K562 (cell line): Measurements from ENCODE around the gene KMT5C. TPM values are rescaled to one million over a fixed set of nuclear protein-coding genes. Genes with fewer than 3 reads are reported as not detected.

Source experiments
- ARNT ChIP-seq, 2 experiments: fragments of 450-650 bp; IDR thresholded peaks; 2 replicates each; pipeline ENCODE4 v1.6.1; 2016; ENCODE audit warnings: mild to moderate bottlenecking in 1 of 2
- BRF1 ChIP-seq: IDR thresholded peaks from 3 replicates; pipeline ENCODE4 v1.6.1; 2011; ENCODE audit warnings: borderline replicate concordance, mild to moderate bottlenecking; ENCODE audit not compliant: insufficient read length; ENCODE audit errors: extremely low read depth
- EP400 ChIP-seq: fragments of 450-650 bp; IDR thresholded peaks from 2 replicates; pipeline ENCODE4 v1.6.1; 2017; ENCODE audit warnings: antibody characterized with exemption, mild to moderate bottlenecking, moderate library complexity
- FIP1L1 ChIP-seq: fragments of 200-400 bp; formaldehyde crosslinking; IDR thresholded peaks from 2 replicates; pipeline ENCODE4 v1.6.1; 2018; ENCODE audit warnings: mild to moderate bottlenecking, low read depth, low read length; ENCODE audit not compliant: poor library complexity, severe bottlenecking
- HMG20B ChIP-seq: fragments of 250-450 bp; sonication (Bioruptor Pico); IDR thresholded peaks from 2 replicates; pipeline ENCODE4 v1.5.0; 2021; ENCODE audit warnings: mild to moderate bottlenecking
- HNRNPH1 ChIP-seq: fragments of 200-400 bp; formaldehyde crosslinking; optimal IDR thresholded peaks from 2 replicates; pipeline ENCODE3; 2017; ENCODE audit warnings: low read depth, mild to moderate bottlenecking, low read length, moderate library complexity
- MBD2 ChIP-seq: sonication (generic); IDR thresholded peaks from 2 replicates; pipeline ENCODE4 v1.6.1; 2016; ENCODE audit warnings: low read depth, borderline replicate concordance
- PCBP2 ChIP-seq: fragments of 200-400 bp; formaldehyde crosslinking; IDR thresholded peaks from 2 replicates; pipeline ENCODE4 v1.6.1; 2018; ENCODE audit warnings: low read length, low read depth, mild to moderate bottlenecking, moderate library complexity; ENCODE audit not compliant: poor library complexity, severe bottlenecking
- PPARD ChIP-seq: fragments of 250-450 bp; sonication (Bioruptor Pico); IDR thresholded peaks from 2 replicates; pipeline ENCODE4 v1.8.0; 2022; ENCODE audit warnings: inconsistent platforms, mild to moderate bottlenecking, moderate library complexity
- RBM39 ChIP-seq: fragments of 200-400 bp; formaldehyde crosslinking; optimal IDR thresholded peaks from 2 replicates; pipeline ENCODE3; 2018; ENCODE audit warnings: low read depth, low read length
- RCOR1 ChIP-seq, 2 experiments: IDR thresholded peaks; 2 replicates each; pipeline ENCODE4 v1.6.1; 2012; ENCODE audit warnings: low read depth in 2 of 2, low read length in 2 of 2, borderline replicate concordance in 1 of 2, improper control_type of control experiment in 1 of 2
- TRIM24 ChIP-seq, 2 experiments: fragments of 450-650 bp; IDR thresholded peaks; 2 replicates each; pipeline ENCODE4 v1.6.1; 2016
- ZC3H8 ChIP-seq: fragments of 450-650 bp; IDR thresholded peaks from 2 replicates; pipeline ENCODE4 v1.6.1; 2017
- ZNF232 ChIP-seq: sonication (generic); formaldehyde crosslinking; IDR thresholded peaks from 2 replicates; pipeline ENCODE4 v1.8.0; 2022; ENCODE audit warnings: mild to moderate bottlenecking, missing genetic modification reagents
- ZSCAN32 ChIP-seq: fragments of 450-650 bp; formaldehyde crosslinking; IDR thresholded peaks from 2 replicates; pipeline ENCODE4 v1.4.0; 2020; ENCODE audit warnings: mild to moderate bottlenecking, moderate library complexity
- polyA plus RNA-seq, 8 experiments: library from polyadenylated mRNA; depleted of rRNA in 4 of 8; stranded (reverse) in 5 of 8; unstranded in 3 of 8; fragments of >200 nt; fragmentation: Nextera tagmentation in 2 of 8; fragmentation: Illumina TruSeq in 1 of 8; extraction: Ambion mirVana in 2 of 8; extraction: Trizol in 1 of 8; gene quantifications; 2 replicates each; pipeline versions ENCODE4 v1.2.1 to v1.2.3, GENCODE V29; 2011 to 2014; ENCODE audit warnings: inconsistent platforms in 1 of 8, missing spikeins in 1 of 8
- total RNA-seq, 7 experiments: library from RNA; depleted of rRNA in 6 of 7; stranded (reverse); fragments of >200 nt in 6 of 7; fragmentation: Illumina TruSeq in 2 of 7; extraction: Trizol in 2 of 7; gene quantifications; 2 replicates each; pipeline versions ENCODE4 v1.2.1 to v1.2.3, GENCODE V29; 2011 to 2021; ENCODE audit warnings: low replicate concordance in 1 of 7
- TF ChIP-seq, protein P1 (sequence below): fragments of 450-650 bp; conservative IDR thresholded peaks from 2 replicates; pipeline ENCODE4 v1.6.1; 2016; ENCODE audit warnings: missing genetic modification characterization, low read depth, mild to moderate bottlenecking, control low read depth, missing compliant biosample characterization
- TF ChIP-seq, protein P2 (sequence below): fragments of 250-450 bp; sonication (Bioruptor Pico); IDR thresholded peaks from 2 replicates; pipeline ENCODE4 v1.8.0; 2021; ENCODE audit warnings: moderate library complexity, mild to moderate bottlenecking, inconsistent platforms
- TF ChIP-seq, protein P3 (sequence below), 2 experiments: IDR thresholded peaks in 1 of 2; conservative IDR thresholded peaks in 1 of 2; 2 replicates each; pipeline ENCODE4 v1.6.1; 2016; ENCODE audit warnings: low read depth in 2 of 2, mild to moderate bottlenecking in 1 of 2, missing compliant biosample characterization in 1 of 2, missing genetic modification characterization in 1 of 2, moderate library complexity in 1 of 2
- TF ChIP-seq, protein P4 (sequence below): sonication (generic); formaldehyde crosslinking; IDR thresholded peaks from 2 replicates; pipeline ENCODE4 v1.8.0; 2022; ENCODE audit warnings: missing genetic modification reagents, mild to moderate bottlenecking, borderline replicate concordance
- TF ChIP-seq, protein P5 (sequence below), 2 experiments: fragments of 150-350 bp in 1 of 2; IDR thresholded peaks; 2 replicates each; pipeline ENCODE4 v1.6.1; 2012 to 2016; ENCODE audit warnings: low read depth in 2 of 2, low read length in 2 of 2, mild to moderate bottlenecking in 1 of 2, moderate library complexity in 1 of 2

Gene KMT5C
- total and polyA plus RNA-seq, 9 of the 15 experiments (the other 6 are each of a cell fraction or from before 2014, with no cell fraction given) = 0.15 to 53.5 (median 16.6) TPM

DNA sequence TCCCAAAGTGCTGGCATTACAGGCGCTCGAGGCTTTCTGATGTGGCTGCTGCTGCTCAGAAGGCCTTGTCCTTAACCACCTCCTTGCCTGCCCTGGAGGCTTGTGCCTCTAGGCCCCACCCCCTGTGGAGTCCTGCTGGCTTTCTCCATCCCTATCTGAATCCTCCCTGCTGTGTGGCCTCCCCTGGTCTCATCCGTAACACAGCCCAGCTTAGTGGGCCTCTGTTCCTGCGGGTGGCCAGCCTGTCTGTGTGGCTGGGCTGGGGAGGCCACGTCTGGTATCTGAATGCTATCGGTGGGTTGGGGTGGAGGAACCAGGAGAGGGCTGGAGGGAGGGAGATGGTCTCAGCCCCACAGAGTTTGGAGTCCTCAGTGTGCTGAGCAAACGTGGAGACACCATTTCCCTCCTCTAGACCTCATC, 50.8 kb downstream of the KMT5C start (continued):
- TF ChIP-seq, protein P1, sequence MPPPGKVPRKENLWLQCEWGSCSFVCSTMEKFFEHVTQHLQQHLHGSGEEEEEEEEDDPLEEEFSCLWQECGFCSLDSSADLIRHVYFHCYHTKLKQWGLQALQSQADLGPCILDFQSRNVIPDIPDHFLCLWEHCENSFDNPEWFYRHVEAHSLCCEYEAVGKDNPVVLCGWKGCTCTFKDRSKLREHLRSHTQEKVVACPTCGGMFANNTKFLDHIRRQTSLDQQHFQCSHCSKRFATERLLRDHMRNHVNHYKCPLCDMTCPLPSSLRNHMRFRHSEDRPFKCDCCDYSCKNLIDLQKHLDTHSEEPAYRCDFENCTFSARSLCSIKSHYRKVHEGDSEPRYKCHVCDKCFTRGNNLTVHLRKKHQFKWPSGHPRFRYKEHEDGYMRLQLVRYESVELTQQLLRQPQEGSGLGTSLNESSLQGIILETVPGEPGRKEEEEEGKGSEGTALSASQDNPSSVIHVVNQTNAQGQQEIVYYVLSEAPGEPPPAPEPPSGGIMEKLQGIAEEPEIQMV (tag) = no peak
- TF ChIP-seq MBD2 = no peak
- TF ChIP-seq ZNF232 = no peak
- TF ChIP-seq, protein P2, sequence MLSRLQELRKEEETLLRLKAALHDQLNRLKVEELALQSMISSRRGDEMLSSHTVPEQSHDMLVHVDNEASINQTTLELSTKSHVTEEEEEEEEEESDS = no peak
- TF ChIP-seq FIP1L1 = no peak
- TF ChIP-seq PCBP2 = no peak
- no peak for TF ChIP-seq HNRNPH1
- TF ChIP-seq, protein P3, sequence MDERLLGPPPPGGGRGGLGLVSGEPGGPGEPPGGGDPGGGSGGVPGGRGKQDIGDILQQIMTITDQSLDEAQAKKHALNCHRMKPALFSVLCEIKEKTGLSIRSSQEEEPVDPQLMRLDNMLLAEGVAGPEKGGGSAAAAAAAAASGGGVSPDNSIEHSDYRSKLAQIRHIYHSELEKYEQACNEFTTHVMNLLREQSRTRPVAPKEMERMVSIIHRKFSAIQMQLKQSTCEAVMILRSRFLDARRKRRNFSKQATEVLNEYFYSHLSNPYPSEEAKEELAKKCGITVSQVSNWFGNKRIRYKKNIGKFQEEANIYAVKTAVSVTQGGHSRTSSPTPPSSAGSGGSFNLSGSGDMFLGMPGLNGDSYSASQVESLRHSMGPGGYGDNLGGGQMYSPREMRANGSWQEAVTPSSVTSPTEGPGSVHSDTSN (CRISPR knock-in tag; IDR thresholded peaks at IDR 0.05; ENCODE audit: low read depth) = no peak
- TF ChIP-seq, protein P3 (tag; conservative IDR thresholded peaks at IDR 0.05; ENCODE audit: low read depth) = no peak
- TF ChIP-seq HMG20B (CRISPR knock-in tag) = no peak
- TF ChIP-seq EP400 = no peak
- TF ChIP-seq BRF1 = no peak
- no peak for TF ChIP-seq ARNT (IDR thresholded peaks at IDR 0.05)
- TF ChIP-seq ZC3H8 = no peak
- no peak for TF ChIP-seq PPARD (CRISPR knock-in tag)
- no peak for TF ChIP-seq ZSCAN32 (CRISPR knock-in tag)
- TF ChIP-seq RBM39 = peak; percentile 12
- 0 out of 4 replicates have a peak, but pooled peaks of 1 of the 2 experiments have one; percentile 15 for TF ChIP-seq RCOR1 (IDR thresholded peaks at IDR 0.05; ENCODE audit: borderline replicate concordance in 1 of 2, low read depth in 2 of 2, low read length in 2 of 2)
- TF ChIP-seq, protein P4, sequence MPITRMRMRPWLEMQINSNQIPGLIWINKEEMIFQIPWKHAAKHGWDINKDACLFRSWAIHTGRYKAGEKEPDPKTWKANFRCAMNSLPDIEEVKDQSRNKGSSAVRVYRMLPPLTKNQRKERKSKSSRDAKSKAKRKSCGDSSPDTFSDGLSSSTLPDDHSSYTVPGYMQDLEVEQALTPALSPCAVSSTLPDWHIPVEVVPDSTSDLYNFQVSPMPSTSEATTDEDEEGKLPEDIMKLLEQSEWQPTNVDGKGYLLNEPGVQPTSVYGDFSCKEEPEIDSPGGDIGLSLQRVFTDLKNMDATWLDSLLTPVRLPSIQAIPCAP (CRISPR knock-in tag) = no peak
- TF ChIP-seq, protein P5, sequence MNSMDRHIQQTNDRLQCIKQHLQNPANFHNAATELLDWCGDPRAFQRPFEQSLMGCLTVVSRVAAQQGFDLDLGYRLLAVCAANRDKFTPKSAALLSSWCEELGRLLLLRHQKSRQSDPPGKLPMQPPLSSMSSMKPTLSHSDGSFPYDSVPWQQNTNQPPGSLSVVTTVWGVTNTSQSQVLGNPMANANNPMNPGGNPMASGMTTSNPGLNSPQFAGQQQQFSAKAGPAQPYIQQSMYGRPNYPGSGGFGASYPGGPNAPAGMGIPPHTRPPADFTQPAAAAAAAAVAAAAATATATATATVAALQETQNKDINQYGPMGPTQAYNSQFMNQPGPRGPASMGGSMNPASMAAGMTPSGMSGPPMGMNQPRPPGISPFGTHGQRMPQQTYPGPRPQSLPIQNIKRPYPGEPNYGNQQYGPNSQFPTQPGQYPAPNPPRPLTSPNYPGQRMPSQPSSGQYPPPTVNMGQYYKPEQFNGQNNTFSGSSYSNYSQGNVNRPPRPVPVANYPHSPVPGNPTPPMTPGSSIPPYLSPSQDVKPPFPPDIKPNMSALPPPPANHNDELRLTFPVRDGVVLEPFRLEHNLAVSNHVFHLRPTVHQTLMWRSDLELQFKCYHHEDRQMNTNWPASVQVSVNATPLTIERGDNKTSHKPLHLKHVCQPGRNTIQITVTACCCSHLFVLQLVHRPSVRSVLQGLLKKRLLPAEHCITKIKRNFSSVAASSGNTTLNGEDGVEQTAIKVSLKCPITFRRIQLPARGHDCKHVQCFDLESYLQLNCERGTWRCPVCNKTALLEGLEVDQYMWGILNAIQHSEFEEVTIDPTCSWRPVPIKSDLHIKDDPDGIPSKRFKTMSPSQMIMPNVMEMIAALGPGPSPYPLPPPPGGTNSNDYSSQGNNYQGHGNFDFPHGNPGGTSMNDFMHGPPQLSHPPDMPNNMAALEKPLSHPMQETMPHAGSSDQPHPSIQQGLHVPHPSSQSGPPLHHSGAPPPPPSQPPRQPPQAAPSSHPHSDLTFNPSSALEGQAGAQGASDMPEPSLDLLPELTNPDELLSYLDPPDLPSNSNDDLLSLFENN (IDR thresholded peaks at IDR 0.05; ENCODE audit: low read depth in 2 of 2, low read length in 2 of 2) = no peak
- TF ChIP-seq TRIM24 (IDR thresholded peaks at IDR 0.05) = no peak
